ENCODE measurements around the gene TMEM108. TPM values are rescaled to one million over a fixed set of nuclear protein-coding genes. Genes with fewer than 3 reads are reported as not detected.

TMEM108 gene
- polyA plus RNA-seq, 1 of the 3 experiments (the other 2 are of a cell fraction): 8.6 TPM

GRCh38 chr3:133210656-133211055, 172.5 kb downstream of the TMEM108 start (continued):
- TF ChIP-seq REST (IDR thresholded peaks at IDR 0.05; ENCODE audit: low read depth, low read length): no peak

- H2AFZ ChIP-seq (ENCODE audit: low read depth): no peak overlapping the region; the same call in 1 of the 2 replicates
- no peak for DNase-seq
These were observed 173.3 kb downstream of the TMEM108 start for GRCh38 chr3:133211449-133211848.

GRCh38 chr3:133211856-133212255, 173.7 kb downstream of the TMEM108 start:
- CTCF ChIA-PET: no interaction called here
- no peaks in the 10 kb centered on the region for H4K20me1 ChIP-seq (ENCODE audit: insufficient read depth)
- H3K79me2 ChIP-seq (ENCODE audit: insufficient read depth): no peaks in the 10 kb centered on the region
- no peaks in the 10 kb centered on the region for H3K9me2 ChIP-seq
- H3K9ac ChIP-seq: no peak overlapping the region
- peaks cover 12 to 34% of the 10 kb centered on the region in 2 experiments for H3K4me1 ChIP-seq (ENCODE audit: control insufficient read depth in 1 of 2, insufficient read depth in 2 of 2, low read depth in 1 of 2, low read length in 1 of 2)
- H3K27me3 ChIP-seq (ENCODE audit: insufficient read depth): no peaks in the 10 kb centered on the region
- no peak overlapping the region for H3K4me3 ChIP-seq (ENCODE audit: low read depth in 2 of 2, low read length in 1 of 2)
- TF ChIP-seq IRF3 (IDR thresholded peaks at IDR 0.05; ENCODE audit: low read depth, low read length) (no peak), TCF12 (IDR thresholded peaks at IDR 0.05) (no peak), SMC3 (IDR thresholded peaks at IDR 0.05; ENCODE audit: low read depth, low read length) (no peak), EP300 (IDR thresholded peaks at IDR 0.05; ENCODE audit: borderline replicate concordance in 1 of 2, low read depth in 1 of 2, low read length in 1 of 2) (no peak), NRF1 (IDR thresholded peaks at IDR 0.05; ENCODE audit: low read depth, low read length) (no peak), CHD2 (IDR thresholded peaks at IDR 0.05; ENCODE audit: low read length, partially characterized antibody) (no peak), TEAD4 (IDR thresholded peaks at IDR 0.05; ENCODE audit: borderline replicate concordance, insufficient read depth) (no peak)
- H2AFZ ChIP-seq (ENCODE audit: low read depth): no peak overlapping the region; the same call in 1 of the 2 replicates
- peak overlapping the region; percentile 11; the same call in 1 of the 2 replicates for H3K4me2 ChIP-seq
- peaks cover 24% of the 10 kb centered on the region for H3F3A ChIP-seq (replicated peaks; ENCODE audit: insufficient read depth)
- no peaks in the 10 kb centered on the region for H3K36me3 ChIP-seq (replicated peaks in 1 of 2; ENCODE audit: control insufficient read depth in 1 of 2, insufficient read depth in 2 of 2, low read length in 1 of 2)
- H3K9me3 ChIP-seq: no peaks in the 10 kb centered on the region
- POLR2A ChIA-PET: no interaction called here
- H3K27ac ChIP-seq (ENCODE audit: low read depth in 2 of 2, low read length in 1 of 2): peak overlapping the region; percentile 50 to 65; a peak in 3 of 4 replicates
- no peak for DNase-seq

More at GRCh38 chr3:133211449-133211848, 173.3 kb downstream of the TMEM108 start:
- Histone ChIP-seq H3K79me2 (ENCODE audit: insufficient read depth) (no peaks in the 10 kb centered on the region), H3K9ac (no peak overlapping the region), H3K27me3 (ENCODE audit: insufficient read depth) (no peaks in the 10 kb centered on the region), H3K9me3 (no peaks in the 10 kb centered on the region), H3K36me3 (replicated peaks in 1 of 2; ENCODE audit: control insufficient read depth in 1 of 2, insufficient read depth in 2 of 2, low read length in 1 of 2) (no peaks in the 10 kb centered on the region), H3K27ac (ENCODE audit: low read depth in 2 of 2, low read length in 1 of 2) (peak overlapping the region; percentile 50 to 65; a peak in 2 of 4 replicates), H3K4me1 (ENCODE audit: control insufficient read depth in 1 of 2, insufficient read depth in 2 of 2, low read depth in 1 of 2, low read length in 1 of 2) (peaks cover 12 to 34% of the 10 kb centered on the region in 2 experiments), H4K20me1 (ENCODE audit: insufficient read depth) (no peaks in the 10 kb centered on the region), H3K9me2 (no peaks in the 10 kb centered on the region), H3K4me2 (peak overlapping the region; percentile 11; the same call in 1 of the 2 replicates), H3F3A (replicated peaks; ENCODE audit: insufficient read depth) (peaks cover 24% of the 10 kb centered on the region), H3K4me3 (ENCODE audit: low read depth in 2 of 2, low read length in 1 of 2) (no peak overlapping the region)
- TF ChIP-seq TCF12 (IDR thresholded peaks at IDR 0.05) (peak; percentile 45; the same call in 1 of the 2 replicates), ELF1 (IDR thresholded peaks at IDR 0.05) (peak; percentile 36; the same call in 1 of the 2 replicates), MEF2A (IDR thresholded peaks at IDR 0.05; ENCODE audit: borderline replicate concordance, low read depth) (peak; percentile 54; the same call in 1 of the 2 replicates), GABPA (IDR thresholded peaks at IDR 0.05; ENCODE audit: low read depth) (peak; percentile 26; the same call in 1 of the 2 replicates), SIN3A (IDR thresholded peaks at IDR 0.05; ENCODE audit: borderline replicate concordance, low read depth, low read length) (no peak), PBX3 (IDR thresholded peaks at IDR 0.05) (peak; percentile 73), SMC3 (IDR thresholded peaks at IDR 0.05; ENCODE audit: low read depth, low read length) (no peak)
- POLR2A ChIA-PET: no interaction called here
- CTCF ChIA-PET: no interaction called here
- 21% methylated on average over 2 of the region's 2 CpGs for whole genome bisulfite sequencing (ENCODE audit: low lambda C conversion rate)

Data from SK-N-SH (cell line).